GM08714 (cell line): ENCODE measurements around the gene FAF1.

Experiments
- H3K4me3 ChIP-seq: fragments of 200-500 bp; sonication (Bioruptor generic); 2 replicates; pipeline ENCODE4 v1.5.1; 2014; ENCODE audit warnings: mild to moderate bottlenecking, low read length, inconsistent platforms
- ZNF274 ChIP-seq: IDR thresholded peaks from 2 replicates; pipeline ENCODE4 v1.6.1; 2012; ENCODE audit warnings: mild to moderate bottlenecking, low read depth, low read length

FAF1 gene

GRCh38 chr1:50699795-50700194 is 260.3 kb downstream of the FAF1 start:
- H3K4me3 ChIP-seq = no peak overlapping the region
- TF ChIP-seq ZNF274 = no peak

GRCh38 chr1:50697440-50698421 is 262.3 kb downstream of the FAF1 start:
- no peak for TF ChIP-seq ZNF274
- no peak overlapping the region for H3K4me3 ChIP-seq

- TF ChIP-seq ZNF274 = no peak
- no peak overlapping the region for H3K4me3 ChIP-seq
These were observed 266.2 kb downstream of the FAF1 start for GRCh38 chr1:50693829-50694228.

GRCh38 chr1:50684185-50684584 is 275.9 kb downstream of the FAF1 start:
- H3K4me3 ChIP-seq = no peak overlapping the region
- TF ChIP-seq ZNF274 = no peak

- TF ChIP-seq ZNF274 = no peak
- H3K4me3 ChIP-seq = no peak overlapping the region
These were observed 278.1 kb downstream of the FAF1 start for GRCh38 chr1:50681931-50682330.

GRCh38 chr1:50667710-50668356 is 292.2 kb downstream of the FAF1 start:
- no peak for TF ChIP-seq ZNF274
- no peak overlapping the region for H3K4me3 ChIP-seq

GRCh38 chr1:50667272-50667671 is 292.8 kb downstream of the FAF1 start:
- no peak for TF ChIP-seq ZNF274
- H3K4me3 ChIP-seq = no peak overlapping the region

- H3K4me3 ChIP-seq = no peak overlapping the region
- TF ChIP-seq ZNF274 = no peak
These were observed 293.2 kb downstream of the FAF1 start for GRCh38 chr1:50666849-50667248.

- no peak for TF ChIP-seq ZNF274
These were observed 294.7 kb downstream of the FAF1 start for GRCh38 chr1:50665413-50665812.

GRCh38 chr1:50661626-50662025 is 298.4 kb downstream of the FAF1 start:
- H3K4me3 ChIP-seq = no peak overlapping the region
- no peak for TF ChIP-seq ZNF274

More at GRCh38 chr1:50665413-50665812, 294.7 kb downstream of the FAF1 start:
- no peak overlapping the region for H3K4me3 ChIP-seq

- TF ChIP-seq ZNF274 = no peak
- no peak overlapping the region for H3K4me3 ChIP-seq
These were observed 300.9 kb downstream of the FAF1 start for GRCh38 chr1:50659107-50659662.

- no peak for TF ChIP-seq ZNF274
- H3K4me3 ChIP-seq = no peak overlapping the region
These were observed 301.5 kb downstream of the FAF1 start for GRCh38 chr1:50658459-50659076.

GRCh38 chr1:50656931-50657330 is 303.1 kb downstream of the FAF1 start:
- no peak for TF ChIP-seq ZNF274
- no peak overlapping the region for H3K4me3 ChIP-seq

- no peak overlapping the region for H3K4me3 ChIP-seq
- TF ChIP-seq ZNF274 = no peak
These were observed 308.4 kb downstream of the FAF1 start for GRCh38 chr1:50651476-50652263.

- H3K4me3 ChIP-seq = no peak overlapping the region
- TF ChIP-seq ZNF274 = no peak
These were observed 313.5 kb downstream of the FAF1 start for GRCh38 chr1:50646526-50646925.
